Bone marrow (tissue), 2 donors: Measurements from ENCODE around the gene PHF1.
A peak's percentile ranks its signal among the peaks of the same experiment; 100 is the strongest.

ENCODE experiments used
- DNase-seq, 2 donors: peaks; one replicate each; lab custom pipeline; 2025; lab: John Stamatoyannopoulos, UW

PHF1 gene

DNA sequence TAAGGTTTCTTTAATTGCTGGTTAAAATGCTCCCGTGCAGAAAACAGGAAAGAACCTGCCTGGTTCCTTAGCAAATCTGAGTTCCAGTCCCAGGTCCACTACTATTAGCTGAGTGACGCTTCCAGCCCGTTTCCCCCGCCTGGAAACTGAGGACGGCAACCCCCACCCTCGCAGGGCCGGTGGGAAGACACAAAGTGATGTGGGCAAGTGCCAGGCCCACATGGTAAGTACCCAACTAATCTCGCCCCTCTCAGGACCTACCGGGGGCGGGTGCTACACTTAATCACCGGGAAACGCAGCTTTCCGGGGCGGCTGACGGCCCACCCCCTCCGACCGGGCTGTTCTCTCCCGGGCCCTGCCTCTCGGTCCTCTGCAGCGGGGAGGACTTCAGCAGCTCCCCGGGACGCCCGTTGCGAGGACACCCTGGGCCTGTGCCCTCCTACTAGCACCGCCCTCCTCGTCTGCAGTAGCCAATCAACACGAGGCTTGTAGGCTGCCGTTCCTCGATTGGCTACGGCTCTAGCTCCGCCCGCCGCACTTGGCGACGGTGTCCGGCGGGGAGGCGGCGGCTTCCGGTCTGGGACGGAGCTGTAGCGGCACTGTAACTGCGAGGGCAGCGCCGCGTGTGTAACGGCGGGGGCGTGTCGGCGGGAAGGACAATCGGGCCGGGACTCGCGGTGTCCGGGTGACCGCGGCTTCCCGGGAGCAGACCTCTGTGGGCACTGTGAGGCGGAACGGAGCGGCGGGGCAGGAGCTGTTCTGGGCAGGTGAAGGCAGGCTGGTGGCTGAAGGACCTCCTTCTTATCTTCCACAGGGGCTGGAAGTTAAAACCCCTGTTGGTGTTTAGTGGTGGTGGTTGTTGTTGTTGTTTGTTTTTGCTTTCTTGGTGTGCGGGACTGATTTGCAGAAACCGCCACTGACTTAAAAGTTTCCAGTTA is 43.5 kb downstream of the PHF1 start, which contains the start of gene ZBTB9:
Gene ZBTB9, plus strand, starts transcription at position 568 of the 938 bp plus-strand sequence. CDS start 525 bp downstream, outside the sequence.
- peak; percentile 77 to 89 for DNase-seq

DNA sequence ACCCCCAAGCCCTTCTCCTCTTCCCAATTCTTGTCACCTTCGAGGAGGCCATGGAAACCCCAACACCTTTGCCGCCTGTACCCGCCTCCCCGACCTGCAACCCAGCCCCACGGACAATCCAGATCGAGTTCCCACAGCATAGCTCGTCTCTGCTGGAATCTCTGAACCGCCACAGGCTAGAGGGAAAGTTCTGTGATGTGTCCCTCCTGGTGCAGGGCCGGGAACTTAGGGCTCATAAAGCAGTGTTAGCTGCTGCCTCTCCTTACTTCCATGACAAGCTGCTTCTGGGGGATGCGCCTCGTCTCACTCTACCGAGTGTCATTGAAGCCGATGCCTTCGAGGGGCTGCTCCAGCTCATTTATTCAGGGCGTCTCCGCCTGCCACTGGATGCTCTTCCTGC is 44.2 kb downstream of the PHF1 start:
- DNase-seq, result no peak

DNA sequence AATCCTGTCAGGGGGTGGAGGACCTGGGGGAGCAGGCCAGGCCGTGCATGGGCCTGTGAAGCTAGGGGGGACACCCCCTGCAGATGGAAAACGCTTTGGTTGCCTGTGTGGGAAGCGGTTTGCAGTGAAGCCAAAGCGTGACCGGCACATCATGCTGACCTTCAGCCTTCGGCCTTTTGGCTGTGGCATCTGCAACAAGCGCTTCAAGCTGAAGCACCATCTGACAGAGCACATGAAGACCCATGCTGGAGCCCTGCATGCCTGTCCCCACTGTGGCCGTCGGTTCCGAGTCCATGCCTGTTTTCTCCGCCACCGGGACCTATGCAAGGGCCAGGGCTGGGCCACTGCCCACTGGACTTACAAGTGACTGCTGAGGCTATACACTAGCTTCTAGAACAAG is 45.3 kb downstream of the PHF1 start:
- no peak for DNase-seq

DNA sequence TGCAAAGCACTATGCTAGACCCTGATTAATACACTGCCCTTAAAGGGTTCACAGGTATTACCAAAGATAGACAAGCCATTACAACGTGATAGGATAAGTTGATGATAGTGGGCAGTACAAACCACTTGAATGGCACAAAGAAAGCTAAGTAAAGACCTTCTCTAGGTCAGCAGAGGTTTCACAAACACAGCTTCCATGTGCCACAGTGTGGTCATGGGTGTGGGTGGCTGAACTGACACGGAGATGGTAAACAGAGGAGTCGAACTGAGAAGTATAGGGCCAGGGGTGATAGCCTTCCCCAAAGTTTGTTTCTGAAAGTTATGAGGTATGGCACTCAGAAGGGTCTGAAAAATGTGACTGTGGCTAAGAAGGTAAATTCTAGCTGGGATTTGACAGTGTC is 47.9 kb downstream of the PHF1 start:
- no peak for DNase-seq

DNA sequence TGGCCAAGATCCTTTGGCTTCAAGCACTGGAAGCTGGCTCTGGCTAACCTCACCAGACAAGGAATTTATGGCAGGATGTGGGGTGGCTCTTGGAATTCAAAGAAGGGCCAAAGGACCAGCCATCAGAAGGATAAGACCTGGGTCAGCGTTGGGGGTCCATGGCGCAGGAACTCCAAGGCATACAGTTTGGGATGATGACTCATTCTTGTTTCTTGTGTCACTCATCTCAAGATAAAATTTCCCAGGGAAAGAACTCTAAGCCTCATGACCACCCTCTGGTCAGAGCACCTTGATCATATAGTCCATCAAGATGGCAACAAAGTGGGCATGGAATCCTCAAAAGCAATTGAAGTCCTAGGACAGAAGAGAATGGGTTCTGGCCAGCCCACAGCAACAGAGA is 48.4 kb downstream of the PHF1 start:
- DNase-seq, result no peak
